GM23338 (cell line): ENCODE measurements around the gene APMAP. TPM values are rescaled to one million over a fixed set of nuclear protein-coding genes. Genes with fewer than 3 reads are reported as not detected.

ENCODE experiments used
- ATAC-seq: fragments of 200-7000 bp; cut with Tn5 transposase; 3 replicates; pipeline ENCODE4 v1.9.1; 2020
- DNase-seq: peaks from one replicate; pipeline ENCODE4 v3.0.0-alpha.2; 2015; ENCODE audit warnings: low spot score
- H2AFZ ChIP-seq: fragments of 200-600 bp; sonication (generic); 2 replicates; pipeline ENCODE4 v1.8.0; 2016; ENCODE audit warnings: antibody characterized with exemption, mild to moderate bottlenecking, moderate library complexity
- H3F3A ChIP-seq: fragments of 200-600 bp; sonication (generic); replicated peaks from 2 replicates; pipeline ENCODE4 v1.8.0; 2017; ENCODE audit warnings: antibody characterized with exemption, mixed run types, low read depth
- H3K27ac ChIP-seq: fragments of 200-600 bp; sonication (generic); 2 replicates; pipeline ENCODE4 v1.6.1; 2016; ENCODE audit warnings: low read depth
- H3K27me3 ChIP-seq: fragments of 200-600 bp; sonication (generic); 2 replicates; pipeline ENCODE4 v1.8.0; 2016; ENCODE audit warnings: mild to moderate bottlenecking, mixed run types, moderate library complexity; ENCODE audit not compliant: insufficient read depth
- H3K36me3 ChIP-seq: fragments of 200-600 bp; sonication (generic); 2 replicates; pipeline ENCODE4 v1.8.0; 2016; ENCODE audit warnings: mild to moderate bottlenecking; ENCODE audit not compliant: insufficient read depth
- H3K4me1 ChIP-seq: fragments of 200-600 bp; sonication (generic); 2 replicates; pipeline ENCODE4 v1.8.0; 2016; ENCODE audit warnings: mild to moderate bottlenecking, moderate library complexity; ENCODE audit not compliant: insufficient read depth
- H3K4me2 ChIP-seq: fragments of 200-600 bp; sonication (generic); 2 replicates; pipeline ENCODE4 v1.7.1; 2017; ENCODE audit warnings: mixed run types
- H3K4me3 ChIP-seq: fragments of 200-600 bp; sonication (generic); 2 replicates; pipeline ENCODE4 v1.6.1; 2016; ENCODE audit warnings: mixed run types
- H3K79me2 ChIP-seq: fragments of 200-600 bp; sonication (generic); replicated peaks from 2 replicates; pipeline ENCODE4 v1.8.0; 2017; ENCODE audit warnings: mild to moderate bottlenecking; ENCODE audit not compliant: insufficient read depth
- H3K9me2 ChIP-seq: fragments of 200-600 bp; sonication (generic); 2 replicates; pipeline ENCODE4 v1.8.0; 2017; ENCODE audit not compliant: insufficient read depth
- H4K20me1 ChIP-seq: fragments of 200-600 bp; sonication (generic); replicated peaks from 2 replicates; pipeline ENCODE4 v1.8.0; 2017; ENCODE audit warnings: mild to moderate bottlenecking; ENCODE audit not compliant: insufficient read depth
- H3K27ac Mint-ChIP-seq: 2 replicates; pipeline ENCODE4 v1.8.0; 2020; ENCODE audit warnings: inconsistent platforms, mild to moderate bottlenecking, moderate library complexity, mixed read lengths
- H3K27me3 Mint-ChIP-seq: 3 replicates; pipeline ENCODE4 v1.8.0; 2022; ENCODE audit warnings: low read depth, mild to moderate bottlenecking, moderate library complexity, mixed read lengths, inconsistent platforms; ENCODE audit not compliant: insufficient read depth, poor library complexity
- H3K36me3 Mint-ChIP-seq: 3 replicates; pipeline ENCODE4 v1.8.0; 2021; ENCODE audit warnings: low read depth, mild to moderate bottlenecking, inconsistent platforms, moderate library complexity, mixed read lengths
- H3K4me1 Mint-ChIP-seq: 3 replicates; pipeline ENCODE4 v1.8.0; 2020; ENCODE audit warnings: mild to moderate bottlenecking, inconsistent platforms, mixed read lengths
- H3K4me3 Mint-ChIP-seq: 3 replicates; pipeline ENCODE4 v1.8.0; 2021; ENCODE audit warnings: moderate library complexity, mild to moderate bottlenecking, inconsistent platforms, mixed read lengths
- H3K9me3 Mint-ChIP-seq: 3 replicates; pipeline ENCODE4 v1.8.0; 2020; ENCODE audit warnings: moderate library complexity, mild to moderate bottlenecking, inconsistent platforms, mixed read lengths
- CTCF ChIP-seq, 2 experiments: fragments of 200-600 bp in 1 of 2; sonication (generic) in 1 of 2; conservative IDR thresholded peaks; 2 replicates each; pipeline versions ENCODE4 v1.5.1 to v1.6.1; 2016 to 2017; ENCODE audit warnings: antibody characterized with exemption in 2 of 2, low read depth in 2 of 2, mild to moderate bottlenecking in 2 of 2, moderate library complexity in 1 of 2
- ETS1 ChIP-seq: IDR thresholded peaks from 2 replicates; pipeline ENCODE4 v1.6.1; 2016; ENCODE audit warnings: antibody characterized with exemption
- EZH2 ChIP-seq: fragments of 200-600 bp; sonication (generic); IDR thresholded peaks from one replicate; pipeline ENCODE4 v1.8.0; 2017; ENCODE audit warnings: antibody characterized with exemption, mild to moderate bottlenecking, low read depth; ENCODE audit not compliant: unreplicated experiment
- EZH2phosphoT487 ChIP-seq: fragments of 200-600 bp; sonication (generic); IDR thresholded peaks from one replicate; pipeline ENCODE4 v1.8.1; 2018; ENCODE audit warnings: antibody characterized with exemption; ENCODE audit not compliant: unreplicated experiment
- JUNB ChIP-seq: IDR thresholded peaks from one replicate; pipeline ENCODE4 v1.6.1; 2016; ENCODE audit warnings: antibody characterized with exemption; ENCODE audit not compliant: unreplicated experiment
- NANOG ChIP-seq: IDR thresholded peaks from 2 replicates; pipeline ENCODE4 v1.6.1; 2016; ENCODE audit warnings: antibody characterized with exemption, borderline replicate concordance
- STAT1 ChIP-seq: IDR thresholded peaks from one replicate; pipeline ENCODE4 v1.6.1; 2016; ENCODE audit warnings: antibody characterized with exemption; ENCODE audit not compliant: unreplicated experiment
- ZNF114 ChIP-seq: fragments of 250-450 bp; sonication (Bioruptor Pico); IDR thresholded peaks from 2 replicates; pipeline ENCODE4 v1.5.0; 2020; ENCODE audit warnings: mild to moderate bottlenecking, moderate library complexity
- polyA plus RNA-seq: library from polyadenylated mRNA; unstranded; fragments of >200 nt; fragmentation: Nextera tagmentation; extraction: Ambion mirVana; gene quantifications from 2 replicates; pipeline ENCODE4 v1.2.1, GENCODE V29; 2016
- total RNA-seq: library from RNA; depleted of rRNA; stranded (reverse); fragments of >200 nt; shearing (Covaris generic); gene quantifications from 2 replicates; pipeline ENCODE4 v1.2.3, GENCODE V29; 2014

Gene APMAP
- total and polyA plus RNA-seq, 2 experiments from 2014 or later = 31.7 to 72.3 TPM

- TF ChIP-seq ETS1 (no peak), EZH2 (no peak), CTCF (conservative IDR thresholded peaks at IDR 0.05; ENCODE audit: low read depth in 2 of 2) (no peak), NANOG (no peak), STAT1 (no peak)
Measured at GRCh38 chr20:25025986-25026605, 33.5 kb upstream of the APMAP start (continued).

- Histone ChIP-seq H3K4me3 (no peak overlapping the region), H3F3A (no peaks in the 10 kb centered on the region), H3K79me2 (no peaks in the 10 kb centered on the region), H3K27ac (no peak overlapping the region), H3K27me3 (no peaks in the 10 kb centered on the region), H2AFZ (no peak overlapping the region), H3K36me3 (no peaks in the 10 kb centered on the region), H3K4me1 (no peaks in the 10 kb centered on the region), H3K9me2 (0 out of 2 replicates have a peak, but pooled peaks cover 18% of the 10 kb centered on the region), H4K20me1 (no peaks in the 10 kb centered on the region), H3K4me2 (no peak overlapping the region)
- ATAC-seq = no peak
- no peak for DNase-seq
- Mint-ChIP-seq H3K4me3 (no peak overlapping the region), H3K36me3 (no peaks in the 10 kb centered on the region), H3K9me3 (no peaks in the 10 kb centered on the region; the same call in 2 of the 3 replicates), H3K4me1 (peaks cover under 1% of the 10 kb centered on the region; the same call in 2 of the 3 replicates), H3K27me3 (peaks cover 10% of the 10 kb centered on the region), H3K27ac (no peak overlapping the region)
- no peak for TF ChIP-seq NANOG
- TF ChIP-seq ZNF114 (CRISPR knock-in tag) = no peak
- TF ChIP-seq JUNB = no peak
- TF ChIP-seq STAT1 = no peak
- no peak for TF ChIP-seq EZH2
- no peak for TF ChIP-seq EZH2phosphoT487
- TF ChIP-seq ETS1 = no peak
Measured at GRCh38 chr20:25025091-25025861, 32.7 kb upstream of the APMAP start.
